Measurements from ENCODE around the gene MARCHF4. TPM values are rescaled to one million over a fixed set of nuclear protein-coding genes. Genes with fewer than 3 reads are reported as not detected.

The MARCHF4 gene
- total RNA-seq, 1 experiment from 2014 or later, result 0.26 TPM

GRCh38 chr2:216418981-216419380 is 46.7 kb upstream of the MARCHF4 start:
- H3K79me1 ChIP-seq (ENCODE audit: insufficient read depth, low read depth, low read length, poor library complexity, severe bottlenecking), result no peaks in the 10 kb centered on the region
- H4K20me1 ChIP-seq (ENCODE audit: control insufficient read depth, insufficient read depth, insufficient read length), result no peaks in the 10 kb centered on the region
- no peak overlapping the region for H4K91ac ChIP-seq (ENCODE audit: insufficient read length, low read depth, low read length)
- no peak for DNase-seq
- no peak overlapping the region for H2AFZ ChIP-seq (ENCODE audit: low read length)
- no peak overlapping the region for H2BK12ac ChIP-seq (ENCODE audit: insufficient read length, low read depth, low read length)
- H2AK5ac ChIP-seq (ENCODE audit: insufficient read length, low read length), result no peak overlapping the region
- no peaks in the 10 kb centered on the region for H3K4me1 ChIP-seq (ENCODE audit: insufficient read depth, low read length)
- H2BK15ac ChIP-seq (ENCODE audit: low read depth, low read length), result no peak overlapping the region
- H3K4ac ChIP-seq (ENCODE audit: low read depth, low read length), result no peak overlapping the region
- Mint-ChIP-seq H3K4me3 (no peak overlapping the region), H3K27ac (no peak overlapping the region; a peak in 1 of 7 replicates), H3K36me3 (ENCODE audit: insufficient read depth in 1 of 3, low read depth in 3 of 3) (peaks cover 13 to 51% (median 47%) of the 10 kb centered on the region in 3 experiments), H3K9me3 (no peaks in the 10 kb centered on the region), H3K27me3 (ENCODE audit: low read depth) (no peaks in the 10 kb centered on the region), H3K4me1 (peaks cover 9 to 11% of the 10 kb centered on the region in 2 experiments; a peak in 2 of 4 replicates)
- H3K27ac ChIP-seq (ENCODE audit: insufficient read length, low read depth, low read length), result no peak overlapping the region
- no peak overlapping the region for H3K4me2 ChIP-seq (ENCODE audit: insufficient read depth, insufficient read length, low read length)
- H3K9me3 ChIP-seq (ENCODE audit: control insufficient read depth, low read depth, low read length), result no peaks in the 10 kb centered on the region
- H2BK20ac ChIP-seq (ENCODE audit: low read depth, low read length, poor library complexity, severe bottlenecking), result no peak overlapping the region
- no peaks in the 10 kb centered on the region for H3K79me2 ChIP-seq (ENCODE audit: insufficient read depth, low read length)
- H3K27me3 ChIP-seq (ENCODE audit: insufficient read depth, low read length), result no peaks in the 10 kb centered on the region
- no peak overlapping the region for H2BK120ac ChIP-seq (ENCODE audit: low read depth, low read length, poor library complexity, severe bottlenecking)
- no peak overlapping the region for H3T11ph ChIP-seq (ENCODE audit: low read length)
- H4K8ac ChIP-seq (replicated peaks; ENCODE audit: insufficient read length, low read depth, low read length), result no peak overlapping the region
- WGBS (ENCODE audit: extremely low coverage, insufficient read length, low lambda C conversion rate), result no CpG with 5 or more reads among the region's 1 CpG
- H3K14ac ChIP-seq (ENCODE audit: insufficient read depth, low read length), result no peak overlapping the region
- H3K9ac ChIP-seq (ENCODE audit: extremely low read depth, insufficient read length, low read length), result no peak overlapping the region
- TF ChIP-seq, protein P1, sequence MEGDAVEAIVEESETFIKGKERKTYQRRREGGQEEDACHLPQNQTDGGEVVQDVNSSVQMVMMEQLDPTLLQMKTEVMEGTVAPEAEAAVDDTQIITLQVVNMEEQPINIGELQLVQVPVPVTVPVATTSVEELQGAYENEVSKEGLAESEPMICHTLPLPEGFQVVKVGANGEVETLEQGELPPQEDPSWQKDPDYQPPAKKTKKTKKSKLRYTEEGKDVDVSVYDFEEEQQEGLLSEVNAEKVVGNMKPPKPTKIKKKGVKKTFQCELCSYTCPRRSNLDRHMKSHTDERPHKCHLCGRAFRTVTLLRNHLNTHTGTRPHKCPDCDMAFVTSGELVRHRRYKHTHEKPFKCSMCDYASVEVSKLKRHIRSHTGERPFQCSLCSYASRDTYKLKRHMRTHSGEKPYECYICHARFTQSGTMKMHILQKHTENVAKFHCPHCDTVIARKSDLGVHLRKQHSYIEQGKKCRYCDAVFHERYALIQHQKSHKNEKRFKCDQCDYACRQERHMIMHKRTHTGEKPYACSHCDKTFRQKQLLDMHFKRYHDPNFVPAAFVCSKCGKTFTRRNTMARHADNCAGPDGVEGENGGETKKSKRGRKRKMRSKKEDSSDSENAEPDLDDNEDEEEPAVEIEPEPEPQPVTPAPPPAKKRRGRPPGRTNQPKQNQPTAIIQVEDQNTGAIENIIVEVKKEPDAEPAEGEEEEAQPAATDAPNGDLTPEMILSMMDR (conservative IDR thresholded peaks at IDR 0.05), result no peak
- no peak overlapping the region for H4K5ac ChIP-seq (ENCODE audit: insufficient read length, low read depth, low read length)
- H3K23ac ChIP-seq (ENCODE audit: insufficient read length, low read depth, low read length), result no peak overlapping the region
- no peak overlapping the region for H3K18ac ChIP-seq (ENCODE audit: insufficient read length, low read depth, low read length)
- H2BK5ac ChIP-seq (ENCODE audit: insufficient read length, low read length), result no peak overlapping the region
- no peak overlapping the region for H3K56ac ChIP-seq (ENCODE audit: insufficient read length, low read depth, low read length)
- no peaks in the 10 kb centered on the region for H3K23me2 ChIP-seq (ENCODE audit: insufficient read length, low read depth, low read length, poor library complexity, severe bottlenecking)
